ENCODE measurements around the gene HARS1. TPM values are rescaled to one million over a fixed set of nuclear protein-coding genes. Genes with fewer than 3 reads are reported as not detected.

HARS1 gene
- total and polyA plus RNA-seq, 2 of the 13 experiments (the other 11 are each of a cell fraction or from before 2014, with no cell fraction given): 36.9 to 66.2 TPM

GRCh38 chr5:140633021-140633471 is 58.1 kb downstream of the HARS1 start, which contains the start of gene CD14 (continued):
- TF ChIP-seq, protein P1, sequence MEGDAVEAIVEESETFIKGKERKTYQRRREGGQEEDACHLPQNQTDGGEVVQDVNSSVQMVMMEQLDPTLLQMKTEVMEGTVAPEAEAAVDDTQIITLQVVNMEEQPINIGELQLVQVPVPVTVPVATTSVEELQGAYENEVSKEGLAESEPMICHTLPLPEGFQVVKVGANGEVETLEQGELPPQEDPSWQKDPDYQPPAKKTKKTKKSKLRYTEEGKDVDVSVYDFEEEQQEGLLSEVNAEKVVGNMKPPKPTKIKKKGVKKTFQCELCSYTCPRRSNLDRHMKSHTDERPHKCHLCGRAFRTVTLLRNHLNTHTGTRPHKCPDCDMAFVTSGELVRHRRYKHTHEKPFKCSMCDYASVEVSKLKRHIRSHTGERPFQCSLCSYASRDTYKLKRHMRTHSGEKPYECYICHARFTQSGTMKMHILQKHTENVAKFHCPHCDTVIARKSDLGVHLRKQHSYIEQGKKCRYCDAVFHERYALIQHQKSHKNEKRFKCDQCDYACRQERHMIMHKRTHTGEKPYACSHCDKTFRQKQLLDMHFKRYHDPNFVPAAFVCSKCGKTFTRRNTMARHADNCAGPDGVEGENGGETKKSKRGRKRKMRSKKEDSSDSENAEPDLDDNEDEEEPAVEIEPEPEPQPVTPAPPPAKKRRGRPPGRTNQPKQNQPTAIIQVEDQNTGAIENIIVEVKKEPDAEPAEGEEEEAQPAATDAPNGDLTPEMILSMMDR (CRISPR knock-in tag; IDR thresholded peaks at IDR 0.05): peak; percentile 46
- TF ChIP-seq ISL2 (CRISPR knock-in tag; IDR thresholded peaks at IDR 0.05): 0 out of 2 replicates have a peak, but pooled peaks have one; percentile 24
- TF ChIP-seq PAXIP1 (CRISPR knock-in tag; conservative IDR thresholded peaks at IDR 0.05): peak; percentile 64
- TF ChIP-seq BORCS8-MEF2B (CRISPR knock-in tag; IDR thresholded peaks at IDR 0.05): no peak
- TF ChIP-seq, protein P2, sequence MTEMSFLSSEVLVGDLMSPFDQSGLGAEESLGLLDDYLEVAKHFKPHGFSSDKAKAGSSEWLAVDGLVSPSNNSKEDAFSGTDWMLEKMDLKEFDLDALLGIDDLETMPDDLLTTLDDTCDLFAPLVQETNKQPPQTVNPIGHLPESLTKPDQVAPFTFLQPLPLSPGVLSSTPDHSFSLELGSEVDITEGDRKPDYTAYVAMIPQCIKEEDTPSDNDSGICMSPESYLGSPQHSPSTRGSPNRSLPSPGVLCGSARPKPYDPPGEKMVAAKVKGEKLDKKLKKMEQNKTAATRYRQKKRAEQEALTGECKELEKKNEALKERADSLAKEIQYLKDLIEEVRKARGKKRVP (CRISPR knock-in tag; IDR thresholded peaks at IDR 0.05): 0 out of 4 replicates have a peak, but pooled peaks of 1 of the 2 experiments have one; percentile 17
- no peak for TF ChIP-seq RELA (CRISPR knock-in tag; IDR thresholded peaks at IDR 0.05)
- TF ChIP-seq FOXA1 (IDR thresholded peaks at IDR 0.05): no peak
- TF ChIP-seq FOXA1 (CRISPR knock-in tag; IDR thresholded peaks at IDR 0.05): peak; percentile 50; the same call in 1 of the 2 replicates
- no peak for TF ChIP-seq FLYWCH1 (CRISPR knock-in tag; IDR thresholded peaks at IDR 0.05)
- TF ChIP-seq FOXA3 (CRISPR knock-in tag; IDR thresholded peaks at IDR 0.05): peak; percentile 46; the same call in 1 of the 2 replicates
- TF ChIP-seq, protein P3, sequence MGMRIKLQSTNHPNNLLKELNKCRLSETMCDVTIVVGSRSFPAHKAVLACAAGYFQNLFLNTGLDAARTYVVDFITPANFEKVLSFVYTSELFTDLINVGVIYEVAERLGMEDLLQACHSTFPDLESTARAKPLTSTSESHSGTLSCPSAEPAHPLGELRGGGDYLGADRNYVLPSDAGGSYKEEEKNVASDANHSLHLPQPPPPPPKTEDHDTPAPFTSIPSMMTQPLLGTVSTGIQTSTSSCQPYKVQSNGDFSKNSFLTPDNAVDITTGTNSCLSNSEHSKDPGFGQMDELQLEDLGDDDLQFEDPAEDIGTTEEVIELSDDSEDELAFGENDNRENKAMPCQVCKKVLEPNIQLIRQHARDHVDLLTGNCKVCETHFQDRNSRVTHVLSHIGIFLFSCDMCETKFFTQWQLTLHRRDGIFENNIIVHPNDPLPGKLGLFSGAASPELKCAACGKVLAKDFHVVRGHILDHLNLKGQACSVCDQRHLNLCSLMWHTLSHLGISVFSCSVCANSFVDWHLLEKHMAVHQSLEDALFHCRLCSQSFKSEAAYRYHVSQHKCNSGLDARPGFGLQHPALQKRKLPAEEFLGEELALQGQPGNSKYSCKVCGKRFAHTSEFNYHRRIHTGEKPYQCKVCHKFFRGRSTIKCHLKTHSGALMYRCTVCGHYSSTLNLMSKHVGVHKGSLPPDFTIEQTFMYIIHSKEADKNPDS (CRISPR knock-in tag; IDR thresholded peaks at IDR 0.05): no peak
- TF ChIP-seq, protein P4, sequence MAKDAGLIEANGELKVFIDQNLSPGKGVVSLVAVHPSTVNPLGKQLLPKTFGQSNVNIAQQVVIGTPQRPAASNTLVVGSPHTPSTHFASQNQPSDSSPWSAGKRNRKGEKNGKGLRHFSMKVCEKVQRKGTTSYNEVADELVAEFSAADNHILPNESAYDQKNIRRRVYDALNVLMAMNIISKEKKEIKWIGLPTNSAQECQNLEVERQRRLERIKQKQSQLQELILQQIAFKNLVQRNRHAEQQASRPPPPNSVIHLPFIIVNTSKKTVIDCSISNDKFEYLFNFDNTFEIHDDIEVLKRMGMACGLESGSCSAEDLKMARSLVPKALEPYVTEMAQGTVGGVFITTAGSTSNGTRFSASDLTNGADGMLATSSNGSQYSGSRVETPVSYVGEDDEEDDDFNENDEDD (CRISPR knock-in tag; IDR thresholded peaks at IDR 0.05; ENCODE audit: borderline replicate concordance): no peak
- no peak for TF ChIP-seq ZNF83 (CRISPR knock-in tag; IDR thresholded peaks at IDR 0.05; ENCODE audit: borderline replicate concordance)
- peak; percentile 21 for TF ChIP-seq ASH2L (IDR thresholded peaks at IDR 0.05; ENCODE audit: insufficient read length, low read depth, low read length)
- peak; percentile 50; the same call in 1 of the 2 replicates for TF ChIP-seq SKIL (CRISPR knock-in tag; IDR thresholded peaks at IDR 0.05; ENCODE audit: borderline replicate concordance)
- peak; percentile 37; the same call in 1 of the 2 replicates for TF ChIP-seq NR2F6 (IDR thresholded peaks at IDR 0.05)
- TF ChIP-seq NR2F6 (CRISPR knock-in tag; IDR thresholded peaks at IDR 0.05): no peak
- TF ChIP-seq REPIN1 (CRISPR knock-in tag; IDR thresholded peaks at IDR 0.05; ENCODE audit: borderline replicate concordance, low read depth): 0 out of 2 replicates have a peak, but pooled peaks have one; percentile 35
- TF ChIP-seq NFATC3 (CRISPR knock-in tag; IDR thresholded peaks at IDR 0.05): no peak
